Epithelial cell of proximal tubule (primary cell): ENCODE results near the gene HOXB3. TPM values are rescaled to one million over a fixed set of nuclear protein-coding genes. Genes with fewer than 3 reads are reported as not detected.

Experiments used
- DNase-seq: peaks from one replicate; pipeline ENCODE4 v3.0.0-alpha.2; 2011; ENCODE audit warnings: low read depth
- H3K4me3 ChIP-seq: 2 replicates; pipeline ENCODE4 v1.5.1; 2011; ENCODE audit warnings: low read depth, mild to moderate bottlenecking, low read length
- total RNA-seq: library from RNA; depleted of rRNA; stranded (reverse); fragments of >200 nt; gene quantifications from 2 replicates; pipeline ENCODE4 v1.2.3, GENCODE V29; 2015
- TF ChIP-seq, protein P1 (sequence below): conservative IDR thresholded peaks from 2 replicates; pipeline ENCODE4 v1.5.1; 2012; ENCODE audit warnings: low read depth, mild to moderate bottlenecking, low read length

HOXB3 gene
- total RNA-seq, 1 donor from 2014 or later: 49.9 TPM

DNA sequence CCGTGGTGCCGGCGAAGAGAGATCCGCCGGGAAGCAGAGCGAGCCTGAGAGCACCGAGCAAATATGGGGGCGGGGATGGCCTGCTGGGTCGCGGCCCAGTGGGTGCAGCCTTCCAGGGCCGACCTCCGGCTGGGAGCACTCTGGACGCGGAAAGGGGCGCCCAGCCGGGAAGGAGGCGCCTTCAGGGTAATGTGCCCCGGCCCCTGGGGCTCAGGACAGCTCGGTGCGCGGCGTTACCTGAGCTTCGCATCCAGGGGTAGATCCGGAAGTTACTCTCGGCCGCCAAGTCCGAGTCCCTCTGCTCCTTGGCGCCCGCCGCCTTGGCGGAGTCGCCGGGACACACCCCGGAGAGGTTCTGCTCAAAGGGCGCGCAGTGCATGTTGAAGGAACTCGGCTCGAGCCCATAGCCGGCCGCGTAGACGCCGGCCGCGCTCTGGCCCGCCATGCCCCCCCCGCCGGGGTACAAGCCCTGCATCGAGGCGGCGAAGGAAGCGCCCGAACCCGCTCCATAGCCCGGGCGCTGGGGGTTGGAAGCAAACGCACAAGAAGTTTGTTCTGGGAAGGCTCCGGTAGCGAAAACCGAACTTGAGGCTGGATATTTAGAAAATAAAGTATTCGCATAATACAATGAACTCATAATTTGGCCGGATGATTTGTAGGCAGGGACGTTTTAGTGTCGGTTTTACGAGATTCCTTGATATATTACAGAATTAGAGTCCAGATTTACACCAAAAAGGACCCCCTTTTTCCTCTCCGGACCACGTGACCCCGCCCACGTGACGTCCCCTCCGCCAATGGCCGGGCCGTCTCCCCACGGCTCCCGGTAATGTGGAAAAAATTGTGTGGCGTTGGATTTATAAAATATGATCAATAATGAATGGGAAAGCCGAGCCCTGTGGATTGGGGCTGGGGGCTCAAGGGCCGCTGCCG, 20.5 kb upstream of the HOXB3 start, which contains the start of gene HOXB7:
Gene HOXB7, minus strand, starts transcription at position 736 of the 930 bp plus-strand sequence. Its CDS starts 99 bp downstream, at position 637.
- peak within 1 kb of the TSS; percentile 86 for H3K4me3 ChIP-seq
- DNase-seq: no peak
- TF ChIP-seq, protein P1, sequence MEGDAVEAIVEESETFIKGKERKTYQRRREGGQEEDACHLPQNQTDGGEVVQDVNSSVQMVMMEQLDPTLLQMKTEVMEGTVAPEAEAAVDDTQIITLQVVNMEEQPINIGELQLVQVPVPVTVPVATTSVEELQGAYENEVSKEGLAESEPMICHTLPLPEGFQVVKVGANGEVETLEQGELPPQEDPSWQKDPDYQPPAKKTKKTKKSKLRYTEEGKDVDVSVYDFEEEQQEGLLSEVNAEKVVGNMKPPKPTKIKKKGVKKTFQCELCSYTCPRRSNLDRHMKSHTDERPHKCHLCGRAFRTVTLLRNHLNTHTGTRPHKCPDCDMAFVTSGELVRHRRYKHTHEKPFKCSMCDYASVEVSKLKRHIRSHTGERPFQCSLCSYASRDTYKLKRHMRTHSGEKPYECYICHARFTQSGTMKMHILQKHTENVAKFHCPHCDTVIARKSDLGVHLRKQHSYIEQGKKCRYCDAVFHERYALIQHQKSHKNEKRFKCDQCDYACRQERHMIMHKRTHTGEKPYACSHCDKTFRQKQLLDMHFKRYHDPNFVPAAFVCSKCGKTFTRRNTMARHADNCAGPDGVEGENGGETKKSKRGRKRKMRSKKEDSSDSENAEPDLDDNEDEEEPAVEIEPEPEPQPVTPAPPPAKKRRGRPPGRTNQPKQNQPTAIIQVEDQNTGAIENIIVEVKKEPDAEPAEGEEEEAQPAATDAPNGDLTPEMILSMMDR: no peak

DNA sequence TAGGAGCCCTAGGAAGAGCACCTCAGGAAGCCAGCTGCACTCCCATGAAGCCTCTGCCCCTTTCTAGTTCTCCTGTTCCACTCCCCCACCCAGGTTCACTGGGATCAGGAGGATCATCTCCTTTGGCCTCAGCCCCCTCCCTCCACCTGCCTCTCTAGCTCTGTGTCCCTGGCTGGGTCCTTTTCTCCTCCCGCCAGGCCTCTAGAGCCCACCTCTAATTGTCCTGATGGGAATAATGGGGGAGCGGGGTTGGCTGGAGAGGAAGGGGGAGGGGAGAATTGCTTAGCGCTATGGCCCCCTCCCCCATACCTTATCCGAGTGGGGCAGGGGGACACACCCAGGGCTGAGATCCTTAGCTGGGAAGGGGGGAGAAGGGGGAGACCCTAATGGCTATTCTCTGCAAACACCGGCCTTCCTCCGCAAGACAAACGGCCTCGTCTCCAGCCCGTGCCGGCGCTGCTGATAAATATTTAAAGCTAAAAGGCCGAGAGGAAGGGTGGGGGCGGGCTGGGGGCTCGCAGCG, 19.8 kb upstream of the HOXB3 start:
- H3K4me3 ChIP-seq: peak overlapping the region; percentile 86
- no peak for DNase-seq
- TF ChIP-seq, protein P1: no peak

DNA sequence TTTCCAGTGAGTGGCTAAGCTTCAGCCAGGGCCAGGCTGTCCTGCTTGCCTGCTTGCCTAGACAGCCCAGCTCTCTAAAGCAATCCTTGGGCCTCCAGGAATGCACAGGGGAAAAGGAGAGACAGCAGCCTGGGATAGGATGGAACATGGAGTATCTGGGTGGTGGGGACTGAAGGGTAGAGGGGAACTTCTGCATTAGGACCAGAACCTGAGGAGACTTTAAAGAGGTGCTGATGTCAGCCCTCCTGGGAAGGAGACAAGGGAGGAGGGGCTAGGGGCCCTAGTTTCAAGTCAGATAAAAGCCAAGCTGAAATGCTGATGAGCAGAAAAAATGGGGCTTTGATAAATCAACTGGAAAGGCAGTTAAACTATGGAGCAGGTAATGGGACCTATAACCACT, 19.0 kb upstream of the HOXB3 start:
- TF ChIP-seq, protein P1: no peak
- H3K4me3 ChIP-seq: peak overlapping the region; percentile 86

DNA sequence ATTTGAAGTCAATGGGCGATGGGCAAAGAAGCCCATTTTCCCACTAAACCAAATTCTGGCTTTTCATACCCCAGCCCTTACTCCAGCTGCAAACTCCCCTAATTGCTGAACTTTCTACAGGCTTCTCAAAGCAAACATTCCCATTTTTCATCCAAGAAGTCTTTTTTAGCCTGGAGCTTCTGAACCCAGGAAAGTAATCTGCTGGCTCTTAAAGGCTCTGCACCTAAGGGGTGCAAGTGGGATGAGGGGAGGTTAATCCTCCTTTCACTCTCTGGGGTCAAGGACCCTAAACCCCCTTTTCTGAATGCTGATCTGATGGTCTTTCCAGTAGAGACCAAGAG, 18.4 kb upstream of the HOXB3 start:
- no peak for DNase-seq
- peak overlapping the region; percentile 86 for H3K4me3 ChIP-seq
- TF ChIP-seq, protein P1: no peak

More for the DNA sequence above, 19.0 kb upstream of the HOXB3 start:
- no peak for DNase-seq

DNA sequence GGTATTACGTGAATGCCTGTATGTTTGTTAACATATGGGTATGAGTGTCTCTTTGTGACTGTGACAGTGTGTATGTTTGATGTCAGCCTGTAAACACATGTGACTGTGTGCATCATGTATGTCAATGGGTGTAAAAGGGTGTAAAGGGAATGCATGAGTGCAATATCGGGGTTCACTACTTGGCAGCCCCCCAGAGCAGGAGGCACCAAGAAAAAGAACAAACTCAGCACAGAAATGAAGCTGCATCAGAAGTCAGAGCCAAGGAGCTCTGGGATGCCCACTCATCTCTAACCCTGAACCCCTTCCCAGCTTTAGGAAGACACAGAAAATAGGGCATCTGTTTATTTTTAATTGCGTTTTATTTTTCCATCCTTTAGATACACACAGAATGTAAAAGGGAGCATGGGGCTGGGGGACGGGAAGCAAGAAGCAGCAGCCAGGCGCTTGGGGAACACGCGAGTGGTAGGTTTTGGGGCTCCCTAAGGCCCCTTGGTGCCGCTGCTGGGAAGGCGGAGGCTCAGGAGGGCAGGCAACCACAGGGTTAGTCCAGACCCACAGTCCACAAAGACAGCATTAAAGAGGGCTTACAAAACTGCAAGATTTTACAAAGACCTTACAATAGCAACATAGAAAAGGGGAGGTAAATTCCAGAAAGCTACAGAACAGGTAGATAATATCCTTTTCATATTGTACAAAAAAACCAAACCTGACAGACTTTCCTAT, 17.0 kb upstream of the HOXB3 start:
- DNase-seq: no peak
- H3K4me3 ChIP-seq: peak overlapping the region; percentile 74
- TF ChIP-seq, protein P1: no peak

DNA sequence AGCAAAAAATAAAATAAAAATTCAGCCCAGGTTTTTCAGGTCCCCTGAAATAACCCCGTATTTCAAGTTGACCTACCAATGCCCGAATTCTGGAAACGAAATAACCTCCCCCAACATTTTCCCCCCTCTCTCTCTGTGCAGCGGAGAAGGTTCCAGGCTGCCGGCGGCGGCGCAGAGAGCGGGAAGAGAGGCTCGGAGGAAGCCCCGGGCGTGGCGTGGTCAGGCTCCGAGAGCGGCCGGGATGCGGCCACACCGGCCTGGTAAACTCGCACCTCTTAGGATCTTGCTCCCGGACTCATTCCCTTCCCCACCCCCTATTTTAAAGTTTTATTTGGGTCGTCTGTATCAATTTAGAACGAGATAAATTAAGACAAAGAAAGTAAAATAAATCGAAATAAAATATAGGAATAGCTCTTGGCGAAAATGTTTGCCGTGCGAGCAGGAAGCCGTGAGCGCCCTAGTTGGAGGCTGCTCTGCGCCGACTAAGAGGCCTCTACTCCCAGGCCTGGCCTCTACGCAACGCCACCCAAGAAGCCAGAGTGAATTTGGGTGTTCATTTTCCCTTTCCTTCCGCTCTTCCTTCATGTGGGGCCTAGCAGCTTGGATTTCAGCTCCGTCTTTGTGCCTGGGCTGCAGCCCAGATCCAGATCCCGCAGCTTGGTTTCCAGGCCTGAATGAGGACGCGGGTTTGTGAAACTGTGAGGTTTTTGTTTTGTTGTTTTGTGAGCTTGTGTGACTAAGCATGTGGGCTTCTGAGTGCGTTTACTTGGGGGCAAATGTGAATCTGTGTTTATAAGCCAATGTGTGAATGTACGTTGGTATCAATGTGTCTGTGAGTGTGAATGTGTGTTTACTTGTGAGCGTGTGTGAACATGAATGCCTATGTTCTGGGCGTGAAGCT, 16.2 kb upstream of the HOXB3 start:
- peak overlapping the region; percentile 74 for H3K4me3 ChIP-seq
- TF ChIP-seq, protein P1: no peak
- no peak for DNase-seq
